Brain microvascular endothelial cell (primary cell): ENCODE measurements around the gene MRRF.

Source experiments
- DNase-seq: peaks from one replicate; pipeline ENCODE4 v3.0.0-alpha.2; 2020
- H3K27ac ChIP-seq: fragments of 250-450 bp; sonication (Bioruptor Pico); 2 replicates; pipeline ENCODE4 v1.5.1; 2020; ENCODE audit warnings: mild to moderate bottlenecking, moderate library complexity
- H3K27me3 ChIP-seq: fragments of 250-450 bp; sonication (Bioruptor Pico); replicated peaks from 2 replicates; pipeline ENCODE4 v1.5.1; 2020; ENCODE audit warnings: mild to moderate bottlenecking
- H3K36me3 ChIP-seq: fragments of 250-450 bp; sonication (Bioruptor Pico); replicated peaks from 2 replicates; pipeline ENCODE4 v1.5.1; 2020; ENCODE audit warnings: mild to moderate bottlenecking
- H3K4me3 ChIP-seq: 2 replicates; pipeline ENCODE4 v1.5.1; 2011; ENCODE audit warnings: low read depth, mild to moderate bottlenecking, control low read depth, low read length, moderate library complexity
- in situ Hi-C: cut with HindIII; loops from 2 replicates; pipeline ENCODE4 v1.10.0; 2017; ENCODE audit warnings: low sequenced_read_pairs, low pct_ligation_motif_present
- TF ChIP-seq, protein P1 (sequence below): IDR thresholded peaks from 2 replicates; pipeline ENCODE4 v1.5.1; 2011; ENCODE audit warnings: low read depth, mild to moderate bottlenecking, moderate library complexity, low read length, control low read depth, inconsistent platforms; ENCODE audit errors: missing control alignments

Gene MRRF

DNA sequence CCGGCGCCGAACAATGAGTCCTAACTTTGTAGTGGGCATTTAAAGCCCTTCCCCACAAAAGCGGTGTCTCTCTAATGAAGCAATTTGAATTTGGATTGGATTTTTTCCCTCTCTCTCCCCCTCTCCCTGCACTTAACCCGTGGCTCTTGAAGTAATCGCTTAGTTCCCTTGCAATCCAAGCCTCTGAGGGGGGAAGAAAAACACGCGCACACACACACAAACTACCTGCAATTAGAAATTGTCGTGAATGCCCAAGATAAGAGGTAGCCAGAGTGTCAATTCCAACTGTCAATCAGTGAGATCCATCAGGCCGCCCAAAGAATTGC, 37.1 kb upstream of the MRRF start:
- TF ChIP-seq, protein P1, sequence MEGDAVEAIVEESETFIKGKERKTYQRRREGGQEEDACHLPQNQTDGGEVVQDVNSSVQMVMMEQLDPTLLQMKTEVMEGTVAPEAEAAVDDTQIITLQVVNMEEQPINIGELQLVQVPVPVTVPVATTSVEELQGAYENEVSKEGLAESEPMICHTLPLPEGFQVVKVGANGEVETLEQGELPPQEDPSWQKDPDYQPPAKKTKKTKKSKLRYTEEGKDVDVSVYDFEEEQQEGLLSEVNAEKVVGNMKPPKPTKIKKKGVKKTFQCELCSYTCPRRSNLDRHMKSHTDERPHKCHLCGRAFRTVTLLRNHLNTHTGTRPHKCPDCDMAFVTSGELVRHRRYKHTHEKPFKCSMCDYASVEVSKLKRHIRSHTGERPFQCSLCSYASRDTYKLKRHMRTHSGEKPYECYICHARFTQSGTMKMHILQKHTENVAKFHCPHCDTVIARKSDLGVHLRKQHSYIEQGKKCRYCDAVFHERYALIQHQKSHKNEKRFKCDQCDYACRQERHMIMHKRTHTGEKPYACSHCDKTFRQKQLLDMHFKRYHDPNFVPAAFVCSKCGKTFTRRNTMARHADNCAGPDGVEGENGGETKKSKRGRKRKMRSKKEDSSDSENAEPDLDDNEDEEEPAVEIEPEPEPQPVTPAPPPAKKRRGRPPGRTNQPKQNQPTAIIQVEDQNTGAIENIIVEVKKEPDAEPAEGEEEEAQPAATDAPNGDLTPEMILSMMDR: no peak
- H3K4me3 ChIP-seq: no peak overlapping the region
- DNase-seq: no peak

DNA sequence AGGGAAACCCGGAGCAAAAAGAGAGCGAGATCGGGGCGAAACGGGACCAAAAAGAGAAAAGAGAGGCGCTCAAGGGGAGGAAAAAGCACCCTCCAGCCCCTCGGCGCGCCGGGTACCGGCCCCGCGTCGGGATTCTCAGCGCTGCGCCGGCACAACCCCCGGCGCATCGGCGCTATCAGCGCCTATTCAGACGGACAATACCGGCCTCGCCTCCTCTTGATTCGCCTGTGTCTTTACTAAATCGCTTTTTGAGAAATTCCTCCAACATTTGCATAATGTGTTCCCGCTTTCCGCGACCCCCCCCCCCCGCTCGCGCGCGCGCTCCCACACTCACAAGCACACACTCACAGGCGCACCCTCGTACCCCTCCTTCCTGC, 36.5 kb upstream of the MRRF start:
- Histone ChIP-seq H3K27me3 (peaks cover 70% of the 10 kb centered on the region), H3K36me3 (no peaks in the 10 kb centered on the region), H3K4me3 (no peak overlapping the region), H3K27ac (no peak overlapping the region)
- DNase-seq: no peak
- TF ChIP-seq, protein P1: no peak
- in situ Hi-C loops: no loop called here

More for the DNA sequence above, 37.1 kb upstream of the MRRF start:
- in situ Hi-C loops: no loop called here
- Histone ChIP-seq H3K36me3 (no peaks in the 10 kb centered on the region), H3K27me3 (peaks cover 75% of the 10 kb centered on the region), H3K27ac (no peak overlapping the region)

DNA sequence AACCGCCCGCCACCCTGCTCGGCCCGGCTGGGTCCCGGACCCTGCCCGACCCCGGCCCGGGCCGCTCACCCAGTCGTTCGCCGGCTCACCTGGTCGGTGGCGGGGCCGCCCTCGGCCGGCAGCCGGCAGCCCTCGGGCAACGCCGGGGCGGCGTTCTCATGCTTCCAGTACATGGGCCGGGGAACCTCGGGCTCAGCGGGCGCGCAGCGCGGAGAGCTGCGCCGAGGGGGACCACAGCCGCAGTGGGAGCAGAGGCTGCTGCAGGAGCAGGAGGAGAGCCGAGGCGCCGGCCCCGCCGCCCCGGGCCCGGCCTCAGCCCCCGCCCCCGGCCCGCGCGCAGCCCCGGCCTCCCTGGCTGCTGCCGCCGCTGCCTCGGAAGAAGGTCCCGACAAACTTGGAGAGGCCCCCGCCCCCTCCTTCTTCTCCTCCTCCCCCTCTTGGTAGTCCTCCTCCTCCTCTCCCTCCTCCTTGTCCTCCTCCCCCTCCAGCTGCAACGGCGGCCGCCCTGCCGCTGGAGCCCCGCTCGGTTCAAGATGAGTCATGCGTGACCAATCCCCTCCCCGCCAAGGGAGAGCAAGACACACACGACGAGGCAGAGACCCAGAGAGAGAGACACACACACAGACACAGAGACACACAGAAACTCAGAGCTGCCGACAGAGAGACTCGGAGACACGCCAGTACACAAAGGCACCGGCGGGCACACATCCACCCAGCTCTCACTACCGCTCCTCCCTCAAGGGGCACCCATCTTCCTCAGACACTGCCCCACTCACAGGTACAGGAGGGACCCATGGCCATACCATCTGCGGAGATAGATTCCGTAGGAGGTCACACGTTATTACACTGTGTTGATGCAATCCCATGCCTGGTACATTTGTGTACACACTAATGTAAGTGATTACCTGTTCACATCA, 35.9 kb upstream of the MRRF start, which contains the start of gene LHX6:
Gene LHX6, minus strand, starts transcription at position 390 of the 917 bp plus-strand sequence. Its CDS starts 217 bp downstream, at position 173.
- Histone ChIP-seq H3K36me3 (no peaks in the 10 kb centered on the region), H3K4me3 (peak within 1 kb of the TSS; percentile 20), H3K27ac (no peak within 1 kb of the TSS), H3K27me3 (peaks cover 65% of the 10 kb centered on the region)
- peak; percentile 15 for DNase-seq
- TF ChIP-seq, protein P1: no peak
- in situ Hi-C loops: no loop called here

DNA sequence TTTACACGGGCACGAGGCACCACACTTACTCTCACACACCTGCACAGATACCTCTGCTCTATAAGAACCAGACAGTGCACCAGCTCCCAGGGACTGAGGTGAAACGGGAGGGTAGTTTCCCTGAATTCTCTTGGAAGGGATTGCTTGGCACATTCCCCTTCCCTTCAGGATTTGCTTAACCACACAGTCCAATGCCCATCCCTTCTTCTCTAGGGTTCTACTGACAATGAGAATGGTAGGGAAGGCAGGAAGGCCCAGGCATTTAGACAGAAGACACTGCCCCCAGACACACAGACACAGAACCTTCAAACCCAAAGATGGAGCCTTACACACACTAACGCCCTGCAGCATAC, 35.2 kb upstream of the MRRF start:
- Histone ChIP-seq H3K36me3 (no peaks in the 10 kb centered on the region), H3K4me3 (no peak overlapping the region), H3K27ac (no peak overlapping the region), H3K27me3 (peaks cover 68% of the 10 kb centered on the region)
- TF ChIP-seq, protein P1: no peak
- in situ Hi-C loops: no loop called here
- no peak for DNase-seq

DNA sequence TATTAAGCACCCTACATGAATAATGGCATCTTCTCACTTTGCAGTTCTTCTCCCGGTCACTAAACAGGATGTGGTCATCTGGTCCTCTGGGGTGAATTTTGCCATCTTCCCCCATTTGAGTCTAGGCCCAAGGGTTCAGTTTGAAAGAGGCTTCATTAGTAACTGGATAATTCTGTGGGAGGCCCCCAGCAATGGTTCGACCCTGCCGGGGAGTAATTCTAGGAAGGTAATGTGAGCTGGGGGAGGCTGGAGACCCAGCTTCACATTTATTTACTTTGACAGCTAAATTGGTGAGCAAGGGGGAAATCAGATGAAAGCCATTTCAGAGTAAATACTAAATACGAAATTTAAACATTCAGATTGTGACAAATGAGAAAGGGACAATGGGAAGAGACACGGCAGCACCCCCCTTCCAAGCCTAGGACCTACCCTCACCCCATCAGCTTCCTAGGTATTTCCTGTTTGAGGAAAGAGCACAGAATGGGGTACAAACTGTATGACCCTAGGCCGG, 31.8 kb upstream of the MRRF start:
- Histone ChIP-seq H3K36me3 (no peaks in the 10 kb centered on the region), H3K27me3 (peaks cover 35% of the 10 kb centered on the region), H3K4me3 (no peak overlapping the region), H3K27ac (no peak overlapping the region)
- TF ChIP-seq, protein P1: no peak
- in situ Hi-C loops: no loop called here
- no peak for DNase-seq
